ENCODE data around the gene TMBIM4.

DNA sequence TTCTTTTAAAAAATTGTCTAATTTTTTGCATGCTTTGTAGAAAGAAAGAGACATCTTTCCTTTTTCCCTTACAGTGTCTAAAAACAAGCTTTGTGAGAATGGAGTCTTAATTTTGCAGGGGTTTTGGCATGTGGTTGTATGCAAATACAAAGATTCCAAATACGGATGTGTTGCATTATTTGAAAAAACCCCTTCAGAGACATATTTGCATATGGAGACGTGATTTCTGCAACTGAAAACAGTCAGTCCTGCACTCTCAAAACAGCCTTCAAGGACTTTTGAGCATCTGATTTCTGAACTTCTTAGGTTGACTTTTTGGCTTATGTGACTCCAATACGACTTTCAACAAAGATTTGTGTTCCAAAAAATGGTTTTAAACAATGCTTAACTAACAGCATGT is 27.0 kb upstream of the TMBIM4 start:
- no peak for TF ChIP-seq POLR2A (IDR thresholded peaks at IDR 0.05)
- TF ChIP-seq EP300 (IDR thresholded peaks at IDR 0.05) = no peak
- TF ChIP-seq, protein P1, sequence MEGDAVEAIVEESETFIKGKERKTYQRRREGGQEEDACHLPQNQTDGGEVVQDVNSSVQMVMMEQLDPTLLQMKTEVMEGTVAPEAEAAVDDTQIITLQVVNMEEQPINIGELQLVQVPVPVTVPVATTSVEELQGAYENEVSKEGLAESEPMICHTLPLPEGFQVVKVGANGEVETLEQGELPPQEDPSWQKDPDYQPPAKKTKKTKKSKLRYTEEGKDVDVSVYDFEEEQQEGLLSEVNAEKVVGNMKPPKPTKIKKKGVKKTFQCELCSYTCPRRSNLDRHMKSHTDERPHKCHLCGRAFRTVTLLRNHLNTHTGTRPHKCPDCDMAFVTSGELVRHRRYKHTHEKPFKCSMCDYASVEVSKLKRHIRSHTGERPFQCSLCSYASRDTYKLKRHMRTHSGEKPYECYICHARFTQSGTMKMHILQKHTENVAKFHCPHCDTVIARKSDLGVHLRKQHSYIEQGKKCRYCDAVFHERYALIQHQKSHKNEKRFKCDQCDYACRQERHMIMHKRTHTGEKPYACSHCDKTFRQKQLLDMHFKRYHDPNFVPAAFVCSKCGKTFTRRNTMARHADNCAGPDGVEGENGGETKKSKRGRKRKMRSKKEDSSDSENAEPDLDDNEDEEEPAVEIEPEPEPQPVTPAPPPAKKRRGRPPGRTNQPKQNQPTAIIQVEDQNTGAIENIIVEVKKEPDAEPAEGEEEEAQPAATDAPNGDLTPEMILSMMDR (IDR thresholded peaks at IDR 0.05) = no peak
- no peak for TF ChIP-seq POLR2AphosphoS5 (IDR thresholded peaks at IDR 0.05)
